Prostate gland (tissue), 2 donors: ENCODE measurements around the gene CDK14. TPM values are rescaled to one million over a fixed set of nuclear protein-coding genes. Genes with fewer than 3 reads are reported as not detected.

Source experiments
- DNase-seq: peaks from one replicate; pipeline ENCODE4 v3.0.0-alpha.2; 2019; ENCODE audit warnings: low spot score
- H3K27ac ChIP-seq, 2 donors: fragments of 200-600 bp; sonication (generic); 2 replicates each; pipeline ENCODE4 v1.5.1; 2017 to 2019
- H3K27me3 ChIP-seq: fragments of 200-600 bp; sonication (generic); replicated peaks from 2 replicates; pipeline ENCODE4 v1.5.1; 2019; ENCODE audit not compliant: insufficient read depth
- H3K36me3 ChIP-seq, 2 donors: fragments of 200-600 bp; sonication (generic); 1 replicate in 1 of 2; 2 replicates in 1 of 2; pipeline versions ENCODE4 v1.5.1 to v1.8.1; 2017 to 2019
- H3K4me1 ChIP-seq: fragments of 200-600 bp; sonication (generic); replicated peaks from 2 replicates; pipeline ENCODE4 v1.5.1; 2019
- H3K4me3 ChIP-seq, 2 donors: fragments of 200-600 bp; sonication (generic); 2 replicates each; pipeline ENCODE4 v1.5.1; 2017 to 2019
- H3K9me3 ChIP-seq: fragments of 200-600 bp; sonication (generic); 2 replicates; pipeline ENCODE4 v1.5.1; 2017
- CTCF ChIP-seq, 4 experiments: fragments of 200-600 bp in 2 of 4; fragments of 450-650 bp in 2 of 4; sonication (generic) in 2 of 4; IDR thresholded peaks; 1 replicate in 3 of 4; 2 replicates in 1 of 4; pipeline ENCODE4 v1.5.1; 2016 to 2019; ENCODE audit warnings: antibody characterized with exemption in 4 of 4, mild to moderate bottlenecking in 2 of 4, moderate library complexity in 2 of 4
- POLR2A ChIP-seq: fragments of 450-650 bp; IDR thresholded peaks from one replicate; pipeline ENCODE4 v1.6.1; 2016; ENCODE audit warnings: antibody characterized with exemption, mild to moderate bottlenecking
- POLR2AphosphoS5 ChIP-seq: sonication (generic); formaldehyde crosslinking; IDR thresholded peaks from one replicate; pipeline ENCODE4 v1.6.1; 2017; ENCODE audit warnings: antibody characterized with exemption
- WGBS: methylation state at CpG from one replicate; pipeline ENCODE4 v1.1.5; 2018; 5-methylcytosine and 5-hydroxymethylcytosine counted together
- intact Hi-C: fragments of 100-400 bp; cut with DNase I; formaldehyde crosslinking; loops from one replicate; pipeline ENCODE4 v1.14.2; 2022
- total RNA-seq, 2 donors: library from RNA; depleted of rRNA; stranded (reverse); fragments of >200 nt; gene quantifications; one replicate each; pipeline ENCODE4 v1.1.0, GENCODE V29; 2016

Gene CDK14
- total RNA-seq, 2 donors from 2014 or later, result 13.7 to 20.7 TPM

- H3K36me3 ChIP-seq, result no peaks in the 10 kb centered on the region
- TF ChIP-seq POLR2AphosphoS5 (no peak), CTCF (IDR thresholded peaks at IDR 0.05) (no peak), POLR2A (no peak)
- H3K9me3 ChIP-seq, result no peaks in the 10 kb centered on the region
- no peak overlapping the region for H3K27ac ChIP-seq
- H3K27me3 ChIP-seq, result no peaks in the 10 kb centered on the region
- no peaks in the 10 kb centered on the region for H3K4me1 ChIP-seq
- H3K4me3 ChIP-seq, result no peak overlapping the region
- WGBS, result 80% methylated on average over 1 of the region's 1 CpG
- intact Hi-C loops, result no loop called here
- no peak for DNase-seq
These were observed 365.1 kb downstream of the CDK14 start for GRCh38 chr7:90961037-90961725.

GRCh38 chr7:90965211-90965610 is 369.1 kb downstream of the CDK14 start:
- Histone ChIP-seq H3K9me3 (no peaks in the 10 kb centered on the region), H3K4me1 (no peaks in the 10 kb centered on the region), H3K27ac (no peak overlapping the region), H3K36me3 (no peaks in the 10 kb centered on the region), H3K4me3 (no peak overlapping the region), H3K27me3 (no peaks in the 10 kb centered on the region)
- TF ChIP-seq CTCF (IDR thresholded peaks at IDR 0.05) (no peak), POLR2A (no peak), POLR2AphosphoS5 (no peak)
- DNase-seq, result no peak
- intact Hi-C loops, result no loop called here
- WGBS, result 96% methylated on average over 2 of the region's 2 CpGs

GRCh38 chr7:90966346-90966745 is 370.2 kb downstream of the CDK14 start:
- TF ChIP-seq CTCF (IDR thresholded peaks at IDR 0.05), result no peak
- TF ChIP-seq POLR2AphosphoS5, result no peak
- TF ChIP-seq POLR2A, result no peak
- Histone ChIP-seq H3K4me3 (no peak overlapping the region), H3K9me3 (no peaks in the 10 kb centered on the region), H3K27me3 (no peaks in the 10 kb centered on the region), H3K27ac (no peak overlapping the region), H3K4me1 (no peaks in the 10 kb centered on the region), H3K36me3 (no peaks in the 10 kb centered on the region)
- no peak for DNase-seq
- 63% methylated on average over 1 of the region's 1 CpG for WGBS
- intact Hi-C loops, result no loop called here

GRCh38 chr7:90968871-90969270 is 372.8 kb downstream of the CDK14 start:
- Histone ChIP-seq H3K4me3 (no peak overlapping the region), H3K27ac (no peak overlapping the region), H3K9me3 (no peaks in the 10 kb centered on the region), H3K27me3 (no peaks in the 10 kb centered on the region), H3K4me1 (no peaks in the 10 kb centered on the region), H3K36me3 (no peaks in the 10 kb centered on the region)
- intact Hi-C loops, result no loop called here
- no peak for DNase-seq
- TF ChIP-seq POLR2AphosphoS5, result no peak
- 88% methylated on average over 4 of the region's 4 CpGs for WGBS

GRCh38 chr7:90972906-90973550 is 376.9 kb downstream of the CDK14 start:
- H3K27ac ChIP-seq, result no peak overlapping the region
- H3K36me3 ChIP-seq, result no peaks in the 10 kb centered on the region
- H3K9me3 ChIP-seq, result no peaks in the 10 kb centered on the region
- H3K27me3 ChIP-seq, result no peaks in the 10 kb centered on the region
- 92% methylated on average over 4 of the region's 4 CpGs for WGBS
- DNase-seq, result no peak
- no peak overlapping the region for H3K4me3 ChIP-seq
- no peak for TF ChIP-seq POLR2AphosphoS5
- no peak for TF ChIP-seq CTCF (IDR thresholded peaks at IDR 0.05)
- no peak for TF ChIP-seq POLR2A
- no peaks in the 10 kb centered on the region for H3K4me1 ChIP-seq
- intact Hi-C loops, result no loop called here
